Spinal cord (tissue), 10 donors: Measurements from ENCODE around the gene JOSD2. TPM values are rescaled to one million over a fixed set of nuclear protein-coding genes. Genes with fewer than 3 reads are reported as not detected.
"Not testable (repeated sequence)": the region's sequence is repeated elsewhere in the genome, so short reads cannot be mapped to it uniquely, and the experiment has no call there.

Source experiments
- DNase-seq, 6 donors: peaks; one replicate each; pipeline versions ENCODE4 v3.0.0 to v3.0.0-alpha.2; 2013 to 2015; ENCODE audit warnings: low spot score in 6 of 6, low read depth in 4 of 6
- H3K27ac ChIP-seq: one replicate; pipeline ENCODE4 v1.5.1; 2013; ENCODE audit warnings: low read depth, low read length, control low read depth
- H3K27me3 ChIP-seq: one replicate; pipeline ENCODE4 v1.6.1; 2013; ENCODE audit warnings: low read length; ENCODE audit not compliant: control insufficient read depth, insufficient read depth
- H3K36me3 ChIP-seq: one replicate; pipeline ENCODE4 v1.6.1; 2013; ENCODE audit warnings: low read length; ENCODE audit not compliant: control insufficient read depth, insufficient read depth
- H3K4me1 ChIP-seq: one replicate; pipeline ENCODE4 v1.6.1; 2013; ENCODE audit warnings: low read length; ENCODE audit not compliant: control insufficient read depth, insufficient read depth
- H3K4me3 ChIP-seq: one replicate; pipeline ENCODE4 v1.5.1; 2013; ENCODE audit warnings: low read depth, low read length, control low read depth
- H3K9me3 ChIP-seq: one replicate; pipeline ENCODE4 v1.6.1; 2013; ENCODE audit warnings: low read length; ENCODE audit not compliant: control insufficient read depth, insufficient read depth
- WGBS: methylation state at CpG from one replicate; pipeline ENCODE4 v1.1.5; 2013; ENCODE audit warnings: missing lambda C conversion rate; ENCODE audit not compliant: insufficient coverage; 5-methylcytosine and 5-hydroxymethylcytosine counted together
- polyA plus RNA-seq, 2 donors: library from polyadenylated mRNA; unstranded; fragments of 120-200 nt; gene quantifications; one replicate each; pipeline ENCODE4 v1.2.1, GENCODE V29; 2013; ENCODE audit not compliant: insufficient read length in 2 of 2
- total RNA-seq, 2 donors: library from RNA; depleted of rRNA in 1 of 2; stranded (reverse); fragments of 120-200 nt in 1 of 2; fragments of >200 nt in 1 of 2; gene quantifications; one replicate each; pipeline versions ENCODE4 v1.2.3 to v1.2.4, GENCODE V29; 2013 to 2014
- donor health status: healthy.

Gene JOSD2
- total and polyA plus RNA-seq, 4 donors: 9.3 to 29.8 (median 23.8) TPM

- Histone ChIP-seq H3K27me3 (no peaks in the 10 kb centered on the region), H3K4me3 (no peak overlapping the region), H3K9me3 (no peaks in the 10 kb centered on the region), H3K4me1 (peaks cover 11% of the 10 kb centered on the region), H3K27ac (no peak overlapping the region), H3K36me3 (peaks cover 66% of the 10 kb centered on the region)
- no peak for DNase-seq
- WGBS: 100% methylated on average over 1 of the region's 4 CpGs
Observed at GRCh38 chr19:50532952-50533351, 22.0 kb upstream of the JOSD2 start.

DNA sequence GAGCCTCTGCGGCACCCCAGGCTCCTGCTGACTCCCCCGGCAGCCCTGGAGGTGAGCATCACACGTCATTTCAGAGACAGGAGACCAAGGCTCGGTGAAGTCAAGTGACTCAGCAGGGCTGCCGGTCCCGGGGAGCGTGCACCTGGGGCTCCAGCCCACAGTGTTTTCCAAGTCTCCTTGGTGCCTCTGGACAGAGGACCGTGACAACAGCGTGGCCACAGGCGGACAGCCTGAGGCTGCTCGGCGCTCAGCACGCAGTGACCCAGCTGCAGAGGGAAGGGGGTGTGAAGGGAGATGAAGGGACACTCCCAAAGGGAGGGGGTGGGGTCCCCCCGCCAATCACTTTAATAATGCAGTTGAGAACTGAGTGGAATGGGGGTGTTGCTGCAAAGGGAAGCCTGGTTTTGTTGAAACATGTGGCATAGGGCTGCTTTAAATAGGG is 20.2 kb upstream of the JOSD2 start:
- WGBS: 56% methylated on average over 11 of the region's 14 CpGs
- Histone ChIP-seq H3K4me1 (peaks cover 13% of the 10 kb centered on the region), H3K9me3 (no peaks in the 10 kb centered on the region), H3K36me3 (peaks cover 55% of the 10 kb centered on the region), H3K27me3 (no peaks in the 10 kb centered on the region), H3K4me3 (no peak overlapping the region), H3K27ac (no peak overlapping the region)
- DNase-seq: no peak

- H3K4me3 ChIP-seq, DNase-seq: not testable (repeated sequence)
- WGBS: 100% methylated on average over 2 of the region's 3 CpGs
Observed at GRCh38 chr19:50528052-50528451, 17.1 kb upstream of the JOSD2 start.

DNA sequence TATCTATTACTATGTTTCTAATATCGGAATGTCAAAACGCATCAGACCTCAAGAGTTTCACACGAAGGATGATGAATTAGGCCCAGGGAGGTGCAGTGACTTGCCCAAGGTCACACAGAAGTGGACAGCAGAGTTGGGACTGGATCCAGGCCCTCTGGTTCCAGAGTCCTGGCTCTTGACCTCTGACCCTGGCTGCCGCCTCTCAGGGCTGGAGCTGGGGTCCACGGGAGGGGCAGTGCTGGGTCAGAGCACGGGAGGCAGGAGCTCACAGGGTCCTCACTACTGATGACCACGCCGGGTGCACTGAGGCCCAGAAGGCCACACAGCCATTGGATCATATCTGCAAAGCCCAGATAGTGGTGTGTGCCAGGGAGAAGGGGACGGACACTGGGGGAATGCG is 11.9 kb upstream of the JOSD2 start:
- peaks cover 53% of the 10 kb centered on the region for H3K36me3 ChIP-seq
- H3K4me1 ChIP-seq: peaks cover 4% of the 10 kb centered on the region
- H3K27ac ChIP-seq: no peak overlapping the region
- WGBS: 93% methylated on average over 10 of the region's 10 CpGs
- H3K9me3 ChIP-seq: no peaks in the 10 kb centered on the region
- H3K27me3 ChIP-seq: no peaks in the 10 kb centered on the region
- no peak for DNase-seq
- no peak overlapping the region for H3K4me3 ChIP-seq

More at GRCh38 chr19:50528052-50528451, 17.1 kb upstream of the JOSD2 start:
- H3K27me3 ChIP-seq, H3K27ac ChIP-seq, H3K9me3 ChIP-seq: not testable (repeated sequence)
- Histone ChIP-seq H3K36me3 (peaks cover 65% of the 10 kb centered on the region), H3K4me1 (peaks cover 15% of the 10 kb centered on the region)

GRCh38 chr19:50520822-50521465 is 10.0 kb upstream of the JOSD2 start:
- Histone ChIP-seq H3K9me3 (no peaks in the 10 kb centered on the region), H3K27me3 (no peaks in the 10 kb centered on the region), H3K4me3 (no peak overlapping the region), H3K4me1 (peaks cover under 1% of the 10 kb centered on the region), H3K36me3 (peaks cover 64% of the 10 kb centered on the region), H3K27ac (no peak overlapping the region)
- WGBS: 89% methylated on average over 14 of the region's 17 CpGs
- DNase-seq: no peak

GRCh38 chr19:50519006-50519575 is 8.1 kb upstream of the JOSD2 start:
- H3K27ac ChIP-seq: no peak overlapping the region
- H3K4me1 ChIP-seq: peaks cover 19% of the 10 kb centered on the region
- no peaks in the 10 kb centered on the region for H3K27me3 ChIP-seq
- no peak overlapping the region for H3K4me3 ChIP-seq
- DNase-seq: no peak
- WGBS: 98% methylated on average over 38 of the region's 40 CpGs
- peaks cover 59% of the 10 kb centered on the region for H3K36me3 ChIP-seq
- H3K9me3 ChIP-seq: no peaks in the 10 kb centered on the region

GRCh38 chr19:50518091-50519005 is 7.4 kb upstream of the JOSD2 start:
- Histone ChIP-seq H3K4me1 (peaks cover 26% of the 10 kb centered on the region), H3K4me3 (no peak overlapping the region), H3K9me3 (no peaks in the 10 kb centered on the region), H3K27me3 (no peaks in the 10 kb centered on the region), H3K36me3 (peaks cover 57% of the 10 kb centered on the region), H3K27ac (no peak overlapping the region)
- DNase-seq: no peak
- WGBS: 97% methylated on average over 69 of the region's 87 CpGs

DNA sequence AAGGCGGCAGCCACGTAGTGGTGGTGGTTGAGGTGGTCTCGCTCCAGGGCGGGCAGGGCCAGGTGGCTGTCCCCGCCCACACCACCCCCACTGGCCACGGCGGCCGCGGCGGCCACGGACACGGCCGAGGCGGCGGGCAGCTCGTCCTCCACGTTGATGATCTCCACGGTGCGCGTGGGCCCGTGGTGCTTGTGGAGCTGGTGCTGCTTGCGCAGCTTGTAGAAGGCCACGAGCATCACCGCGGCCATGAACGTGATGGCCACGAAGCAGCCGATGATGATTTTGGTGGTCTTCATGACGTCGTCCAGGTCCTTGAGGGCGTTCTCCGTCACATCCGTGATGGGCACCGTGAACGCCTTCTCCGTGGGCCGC is 6.7 kb upstream of the JOSD2 start:
- Histone ChIP-seq H3K9me3 (no peaks in the 10 kb centered on the region), H3K4me3 (no peak overlapping the region), H3K36me3 (peaks cover 53% of the 10 kb centered on the region), H3K4me1 (peaks cover 33% of the 10 kb centered on the region), H3K27ac (no peak overlapping the region), H3K27me3 (no peaks in the 10 kb centered on the region)
- WGBS: 98% methylated on average over 33 of the region's 37 CpGs
- no peak for DNase-seq

DNA sequence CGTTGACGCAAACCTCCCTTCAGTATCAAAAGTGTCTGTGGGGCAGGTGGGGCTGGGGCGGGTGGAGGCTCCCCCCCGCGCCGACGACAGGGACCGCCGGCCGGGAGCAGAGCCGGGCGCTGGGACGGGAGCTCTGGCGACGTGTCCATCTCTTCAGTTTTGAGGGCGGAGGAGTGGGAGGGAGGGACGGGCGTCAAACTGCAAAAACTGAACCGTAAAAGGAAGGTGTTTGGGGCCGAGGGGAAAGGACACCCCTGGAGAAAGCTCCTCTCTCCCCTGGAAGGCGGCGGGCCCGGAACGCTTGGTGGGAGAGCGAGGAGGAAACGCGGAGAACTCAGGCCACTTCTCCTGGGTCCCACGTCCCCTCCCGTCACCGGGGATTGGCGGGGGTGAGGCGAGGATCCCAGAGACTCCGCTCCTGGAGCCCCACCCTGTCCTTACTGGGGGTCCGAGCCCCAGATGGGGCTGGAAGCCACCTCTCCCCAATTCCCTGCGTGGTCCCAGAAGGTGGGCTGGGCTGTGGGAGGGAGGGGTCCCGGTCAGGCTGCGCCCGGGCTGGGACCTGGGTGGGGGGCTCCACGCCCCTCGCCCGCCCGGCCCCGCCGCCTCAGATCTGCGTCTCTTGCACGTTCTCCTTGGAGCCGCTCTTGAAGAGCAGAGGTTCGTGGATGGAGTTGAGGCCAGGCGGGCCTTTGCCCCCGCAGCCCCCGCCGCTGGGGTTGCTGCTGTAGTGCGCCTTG is 6.1 kb upstream of the JOSD2 start:
- Histone ChIP-seq H3K4me1 (peaks cover 38% of the 10 kb centered on the region), H3K27ac (no peak overlapping the region), H3K9me3 (no peaks in the 10 kb centered on the region), H3K27me3 (no peaks in the 10 kb centered on the region), H3K4me3 (no peak overlapping the region), H3K36me3 (peaks cover 58% of the 10 kb centered on the region)
- no peak for DNase-seq
- 76% methylated on average over 31 of the region's 53 CpGs for WGBS
